Activated T-cell treated with anti-CD3 and anti-CD28 coated beads, Interleukin-2, amount 50 U/mL, for 72 hours (primary cell): ENCODE data around the gene CACTIN. TPM values are rescaled to one million over a fixed set of nuclear protein-coding genes. Genes with fewer than 3 reads are reported as not detected.
A peak's percentile ranks its signal among the peaks of the same experiment; 100 is the strongest.

Experiments used
- ATAC-seq, 2 donors: fragments of 150-1000 bp; cut with Tn5 transposase; replicated peaks in 1 of 2; 2 replicates each; pipeline ENCODE4 v1.10.0; 2021; ENCODE audit warnings: moderate library complexity in 2 of 2, mild to moderate bottlenecking in 1 of 2
- DNase-seq, 2 donors: peaks; one replicate each; pipeline ENCODE4 v3.0.0; 2021 to 2022; ENCODE audit warnings: mixed read lengths in 1 of 2
- H3K27ac Mint-ChIP-seq: one replicate; pipeline ENCODE4 v1.8.0; 2022; ENCODE audit warnings: mild to moderate bottlenecking, moderate library complexity, mixed read lengths
- H3K27me3 Mint-ChIP-seq: one replicate; pipeline ENCODE4 v1.8.0; 2022; ENCODE audit warnings: low read depth, mixed read lengths
- H3K36me3 Mint-ChIP-seq, 2 donors: one replicate each; pipeline ENCODE4 v1.8.0; 2022; ENCODE audit warnings: mixed read lengths in 2 of 2, mild to moderate bottlenecking in 1 of 2; ENCODE audit not compliant: insufficient read depth in 2 of 2
- H3K4me1 Mint-ChIP-seq: one replicate; pipeline ENCODE4 v1.8.0; 2022; ENCODE audit warnings: low read depth, mixed read lengths
- H3K4me3 Mint-ChIP-seq, 2 donors: one replicate each; pipeline ENCODE4 v1.8.0; 2022; ENCODE audit warnings: mild to moderate bottlenecking in 2 of 2, mixed read lengths in 2 of 2, moderate library complexity in 2 of 2
- H3K9me3 Mint-ChIP-seq, 2 donors: one replicate each; pipeline ENCODE4 v1.8.0; 2022; ENCODE audit warnings: mixed read lengths in 2 of 2
- total RNA-seq, 2 donors: library from RNA; stranded (reverse); gene quantifications; one replicate each; pipeline ENCODE4 v1.2.3, GENCODE V29; 2022

The CACTIN gene
- total RNA-seq: 10 to 100 TPM; 24.4 to 31.2 TPM

DNA sequence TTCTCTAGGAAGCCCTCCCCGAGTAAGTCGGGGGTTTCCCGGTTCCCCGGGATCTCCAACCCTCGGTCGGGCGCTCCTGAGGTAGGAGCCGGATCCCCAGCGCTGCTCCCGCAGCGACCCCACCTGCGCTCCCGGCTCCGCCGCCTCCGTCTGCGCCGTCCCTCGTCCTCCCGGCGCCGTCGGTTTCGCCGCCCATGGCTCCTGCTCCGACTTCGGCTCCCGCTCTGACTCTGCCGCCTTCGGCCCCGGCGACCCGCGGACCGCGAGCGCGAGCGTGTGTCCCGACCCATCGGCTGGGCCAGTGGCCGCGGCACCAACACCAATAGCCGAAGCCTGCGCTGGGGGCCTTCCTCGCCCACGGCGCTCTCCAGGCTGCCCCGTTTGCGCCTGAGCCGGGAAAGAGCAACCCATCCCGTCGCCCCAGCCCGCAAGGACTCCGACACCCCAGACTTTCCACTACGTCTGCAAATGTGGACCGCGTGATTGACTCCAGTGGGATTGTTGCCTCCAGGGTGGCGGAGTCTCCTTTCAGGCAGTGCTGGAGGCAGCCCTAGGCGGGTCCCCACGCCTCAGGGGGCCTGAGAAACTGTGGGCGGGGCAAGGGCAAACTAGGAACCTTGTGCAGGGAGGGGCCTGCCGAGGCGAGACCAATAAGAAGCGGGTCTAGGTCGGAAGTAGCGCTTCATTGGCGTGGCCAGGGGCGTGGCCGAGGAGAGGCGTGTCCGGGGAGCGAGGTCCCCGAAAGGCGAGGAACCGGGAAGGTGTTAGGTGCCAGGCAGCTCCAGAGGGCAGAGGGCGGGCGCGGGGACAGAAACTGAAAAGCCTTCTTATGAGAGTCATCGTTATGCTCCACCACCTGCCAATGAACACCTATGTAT is at the start of gene CACTIN:
TSS of gene CACTIN (minus strand) at position 318 of the 878 bp plus-strand sequence. CDS start at position 290, 28 bp downstream.
- DNase-seq (peak; percentile 99 to 100), ATAC-seq (peak; percentile 95)
- no peaks in the 10 kb centered on the region for H3K27me3 Mint-ChIP-seq
- peaks cover 2 to 5% of the 10 kb centered on the region in 2 donors for H3K36me3 Mint-ChIP-seq
- H3K4me1 Mint-ChIP-seq: peaks cover 35% of the 10 kb centered on the region
- H3K4me3 Mint-ChIP-seq: peak within 1 kb of the TSS; percentile 89 to 99
- no peaks in the 10 kb centered on the region for H3K9me3 Mint-ChIP-seq
- peak within 1 kb of the TSS; percentile 93 for H3K27ac Mint-ChIP-seq

DNA sequence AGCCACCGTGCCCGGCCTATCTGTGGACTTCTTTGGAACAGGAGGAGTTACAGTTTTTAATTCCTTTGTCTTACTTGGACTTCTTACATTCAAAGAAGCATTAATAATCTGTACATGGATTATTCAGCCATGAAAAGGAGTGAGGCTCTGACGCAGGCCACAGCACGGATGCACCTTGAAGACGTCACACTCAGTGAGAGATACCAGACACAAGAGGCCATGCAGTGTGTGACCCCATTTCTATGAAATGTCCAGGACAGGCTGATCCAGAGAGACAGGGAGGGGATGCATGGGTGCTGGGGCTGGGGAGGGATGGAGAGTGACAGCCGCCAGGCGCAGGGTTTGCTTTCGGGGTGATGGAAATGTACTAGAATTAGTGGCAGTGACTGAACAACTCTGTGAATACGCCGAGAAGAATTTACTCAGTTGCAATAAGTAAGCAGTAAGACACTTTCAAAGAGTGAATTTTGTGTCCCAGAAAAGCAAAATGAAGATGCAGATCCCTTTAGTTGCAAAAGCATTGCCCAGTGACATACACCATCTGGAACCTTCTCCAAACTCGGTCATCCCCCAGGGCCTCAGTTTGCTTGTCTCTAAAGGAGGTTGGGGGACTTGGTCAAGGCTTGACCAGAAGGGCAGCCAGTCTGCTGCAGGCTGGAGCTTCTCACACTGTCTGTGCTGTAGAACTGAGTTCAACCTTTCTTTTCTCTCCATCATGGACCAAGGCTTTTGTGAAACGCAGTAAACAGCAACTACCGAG is 48.4 kb upstream of the CACTIN start:
- H3K27ac Mint-ChIP-seq: no peak overlapping the region
- no peak overlapping the region for H3K4me3 Mint-ChIP-seq
- DNase-seq (no peak), ATAC-seq (no peak)
- peaks cover 24% of the 10 kb centered on the region for H3K4me1 Mint-ChIP-seq
- H3K36me3 Mint-ChIP-seq: peaks cover 2 to 3% of the 10 kb centered on the region in 2 donors
- H3K27me3 Mint-ChIP-seq: no peaks in the 10 kb centered on the region
- H3K9me3 Mint-ChIP-seq: no peaks in the 10 kb centered on the region

DNA sequence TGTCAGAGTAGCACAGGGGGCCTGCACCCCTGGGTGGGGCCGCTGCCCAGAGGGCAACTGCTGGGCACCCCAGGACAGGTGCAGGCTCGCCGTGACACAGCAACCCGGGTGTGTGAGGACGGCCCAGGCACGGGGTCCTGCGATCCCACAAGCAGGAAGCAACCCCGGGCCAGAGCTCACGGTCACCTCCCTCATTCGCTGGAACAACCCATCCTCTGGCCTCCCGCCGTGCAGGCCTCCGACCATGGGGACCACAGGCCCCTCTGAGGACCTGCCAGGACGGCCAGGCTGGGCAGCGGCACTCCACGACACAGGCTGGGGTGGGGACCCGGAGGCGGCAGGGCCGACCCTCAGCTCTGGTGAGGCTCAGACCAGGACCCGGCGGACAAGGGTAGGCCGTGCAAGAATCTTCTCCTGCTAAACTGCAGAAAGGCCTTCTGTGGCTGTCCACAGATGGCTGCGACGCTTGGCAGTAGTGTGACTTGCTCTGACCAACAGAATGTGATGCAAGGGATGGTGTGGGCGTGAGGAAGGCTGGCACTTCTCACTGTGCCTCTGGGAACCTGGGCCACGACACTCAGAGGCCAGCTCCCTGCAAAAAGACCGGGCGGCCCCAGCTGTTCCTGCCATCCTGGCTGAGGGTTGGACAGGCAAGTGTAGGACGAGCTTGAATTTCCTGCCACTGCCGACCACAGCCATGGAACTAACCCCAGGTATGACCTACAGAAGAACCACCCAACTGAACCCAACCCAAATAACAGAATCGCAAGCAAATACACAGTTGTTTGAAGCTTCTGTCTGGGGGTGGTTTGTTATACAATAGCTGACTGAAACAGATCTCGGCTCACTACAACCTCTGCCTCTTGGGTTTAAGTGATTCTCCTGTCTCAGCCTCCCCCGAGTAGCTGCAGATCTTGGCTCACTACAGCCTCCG is 47.2 kb upstream of the CACTIN start:
- no peak for DNase-seq
- Mint-ChIP-seq H3K36me3 (peaks cover 2 to 3% of the 10 kb centered on the region in 2 donors), H3K4me3 (no peak overlapping the region), H3K27me3 (no peaks in the 10 kb centered on the region), H3K9me3 (no peaks in the 10 kb centered on the region), H3K4me1 (peaks cover 24% of the 10 kb centered on the region), H3K27ac (no peak overlapping the region)
- ATAC-seq: no peak

DNA sequence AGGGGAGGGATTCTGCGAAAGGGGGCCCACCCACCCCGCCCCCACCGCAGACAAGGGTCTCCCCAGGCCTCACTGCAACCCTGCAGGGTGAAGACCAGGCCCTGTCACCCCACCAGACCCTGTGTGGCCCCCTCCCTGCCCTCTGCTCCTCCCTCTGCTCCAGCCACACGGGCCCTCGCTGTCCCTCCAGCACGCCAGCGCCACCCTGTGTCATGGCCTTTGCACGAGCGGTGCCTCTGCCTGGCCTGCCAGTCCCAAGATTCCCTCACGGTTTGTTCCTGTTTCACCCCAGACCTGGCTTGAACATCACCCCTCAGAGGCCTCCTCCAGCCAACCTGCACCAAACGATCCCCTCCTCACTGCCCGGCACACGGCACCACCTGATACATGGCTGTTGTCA is 46.4 kb upstream of the CACTIN start:
- H3K4me3 Mint-ChIP-seq: no peak overlapping the region
- H3K27ac Mint-ChIP-seq: peak overlapping the region; percentile 33
- H3K36me3 Mint-ChIP-seq: peaks cover 2 to 3% of the 10 kb centered on the region in 2 donors
- no peak for ATAC-seq
- no peaks in the 10 kb centered on the region for H3K9me3 Mint-ChIP-seq
- DNase-seq: no peak
- peaks cover 24% of the 10 kb centered on the region for H3K4me1 Mint-ChIP-seq
- H3K27me3 Mint-ChIP-seq: no peaks in the 10 kb centered on the region

DNA sequence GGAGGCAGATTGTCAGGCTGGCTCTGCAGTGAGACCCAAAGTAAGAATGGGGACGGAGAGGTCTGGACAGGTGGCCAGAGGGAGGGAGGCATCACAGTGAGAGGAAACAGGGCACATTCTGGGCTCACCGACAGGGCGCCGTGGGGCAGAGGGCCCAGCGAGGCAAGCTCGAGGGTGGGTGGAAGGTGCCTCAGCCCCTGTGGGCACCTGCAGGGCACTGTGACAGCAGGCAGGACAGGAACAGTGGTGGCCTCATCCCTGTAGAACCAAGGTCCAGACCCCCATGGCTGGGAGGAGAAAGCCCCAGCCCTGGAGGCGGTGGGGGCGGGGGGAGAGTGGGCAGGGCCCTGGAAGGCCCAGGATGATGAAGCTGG is 46.0 kb upstream of the CACTIN start:
- no peak for DNase-seq
- no peak for ATAC-seq
- Mint-ChIP-seq H3K27me3 (no peaks in the 10 kb centered on the region), H3K9me3 (no peaks in the 10 kb centered on the region), H3K4me3 (peak overlapping the region; percentile 74 to 81), H3K4me1 (peaks cover 24% of the 10 kb centered on the region), H3K27ac (no peak overlapping the region), H3K36me3 (peaks cover 2 to 3% of the 10 kb centered on the region in 2 donors)

DNA sequence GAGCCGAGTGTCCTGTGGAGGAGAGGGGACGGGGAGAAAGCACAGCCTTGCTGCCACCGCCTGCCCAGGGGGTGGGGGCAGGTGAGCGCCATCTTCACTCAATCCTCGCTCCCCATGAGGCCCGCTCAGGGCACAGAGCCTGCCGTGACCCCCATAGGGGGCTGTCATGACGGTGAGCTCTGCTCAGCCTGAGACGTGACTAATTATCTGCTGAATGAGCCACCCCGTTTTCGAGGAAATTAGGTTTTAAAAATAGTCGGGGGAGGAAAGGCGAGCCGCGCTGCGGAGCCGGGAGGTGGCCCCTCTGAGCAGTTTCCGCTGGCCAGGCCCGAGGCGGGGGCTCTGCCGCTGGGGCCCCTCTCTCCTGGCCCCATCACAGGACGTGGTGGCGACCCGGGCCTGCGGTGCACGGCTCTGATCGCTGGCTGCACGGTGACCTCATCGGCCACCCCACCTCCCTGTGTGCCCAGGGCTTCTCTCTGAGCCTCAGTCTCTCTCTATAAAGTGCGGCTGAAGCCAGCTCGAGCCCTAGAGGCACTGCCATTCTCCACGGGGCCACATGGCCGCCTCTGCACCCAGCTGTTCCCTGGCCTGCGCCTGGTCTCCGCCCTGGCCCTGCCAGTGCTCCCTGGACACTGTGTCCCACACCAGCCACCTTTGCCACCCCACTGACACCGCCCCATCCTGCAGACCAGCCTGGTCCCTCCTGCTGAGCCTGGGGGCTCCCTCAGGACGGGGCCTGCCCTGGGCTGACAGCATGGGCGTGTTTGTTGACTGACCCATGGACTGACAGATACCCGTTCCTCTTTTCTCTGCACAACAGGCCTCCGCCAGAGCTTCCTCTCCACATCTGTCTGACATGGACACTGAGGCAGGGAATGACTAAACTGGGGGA is 45.3 kb upstream of the CACTIN start:
- peak; percentile 68 to 72 for ATAC-seq
- peak overlapping the region; percentile 74 to 81 for H3K4me3 Mint-ChIP-seq
- H3K4me1 Mint-ChIP-seq: peaks cover 25% of the 10 kb centered on the region
- no peaks in the 10 kb centered on the region for H3K27me3 Mint-ChIP-seq
- H3K9me3 Mint-ChIP-seq: no peaks in the 10 kb centered on the region
- no peak overlapping the region for H3K27ac Mint-ChIP-seq
- H3K36me3 Mint-ChIP-seq: peaks cover 2 to 3% of the 10 kb centered on the region in 2 donors
- DNase-seq: peak; percentile 49 to 55

DNA sequence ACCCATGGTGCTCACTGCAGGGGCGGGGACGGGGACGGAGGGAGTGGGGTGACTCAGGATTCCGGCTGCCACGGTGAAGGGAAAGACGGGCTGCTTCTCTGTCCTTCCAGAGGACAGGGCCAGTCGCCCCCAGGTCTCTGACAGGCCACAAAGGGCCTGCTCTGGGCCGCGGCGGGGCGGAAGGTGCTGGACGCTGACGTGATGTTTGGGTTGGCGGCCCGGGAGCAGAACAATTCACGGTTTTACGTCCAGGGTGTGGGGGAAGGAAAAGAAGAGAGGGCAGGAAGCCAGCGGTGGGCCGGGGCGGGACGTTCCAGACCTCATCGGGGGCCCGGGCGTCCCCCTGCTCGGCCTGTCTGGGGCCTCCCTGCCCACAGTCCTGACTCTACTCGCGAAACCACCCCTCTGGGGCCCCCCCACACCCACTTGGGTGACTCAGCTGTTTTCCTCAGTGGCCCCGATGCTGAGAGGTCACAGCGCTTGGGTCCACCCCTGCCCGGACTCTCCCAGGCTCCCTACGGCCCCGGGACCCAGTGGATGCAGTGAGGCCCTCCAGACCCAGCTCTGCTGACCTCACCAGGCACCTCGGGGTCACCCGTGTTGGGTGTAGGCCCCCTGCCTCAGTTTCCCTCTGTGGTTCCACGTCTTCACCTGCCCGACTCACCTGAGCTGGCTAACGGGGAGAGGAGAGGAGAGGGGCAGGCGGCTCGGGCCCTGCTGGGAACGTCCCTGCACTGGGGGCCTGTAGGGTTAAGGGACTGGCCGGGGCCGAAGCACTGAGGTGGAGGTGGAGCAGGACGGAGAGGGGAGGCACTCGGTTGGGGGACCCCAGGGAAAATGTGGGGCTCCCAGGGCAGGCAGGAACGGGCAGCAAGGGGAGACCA is 44.4 kb upstream of the CACTIN start:
- Mint-ChIP-seq H3K4me3 (peak overlapping the region; percentile 74 to 81), H3K27me3 (no peaks in the 10 kb centered on the region), H3K27ac (no peak overlapping the region), H3K9me3 (no peaks in the 10 kb centered on the region), H3K4me1 (peaks cover 24% of the 10 kb centered on the region), H3K36me3 (peaks cover 2 to 3% of the 10 kb centered on the region in 2 donors)
- peak; percentile 73 to 78 for ATAC-seq
- DNase-seq: peak; percentile 74 to 76

DNA sequence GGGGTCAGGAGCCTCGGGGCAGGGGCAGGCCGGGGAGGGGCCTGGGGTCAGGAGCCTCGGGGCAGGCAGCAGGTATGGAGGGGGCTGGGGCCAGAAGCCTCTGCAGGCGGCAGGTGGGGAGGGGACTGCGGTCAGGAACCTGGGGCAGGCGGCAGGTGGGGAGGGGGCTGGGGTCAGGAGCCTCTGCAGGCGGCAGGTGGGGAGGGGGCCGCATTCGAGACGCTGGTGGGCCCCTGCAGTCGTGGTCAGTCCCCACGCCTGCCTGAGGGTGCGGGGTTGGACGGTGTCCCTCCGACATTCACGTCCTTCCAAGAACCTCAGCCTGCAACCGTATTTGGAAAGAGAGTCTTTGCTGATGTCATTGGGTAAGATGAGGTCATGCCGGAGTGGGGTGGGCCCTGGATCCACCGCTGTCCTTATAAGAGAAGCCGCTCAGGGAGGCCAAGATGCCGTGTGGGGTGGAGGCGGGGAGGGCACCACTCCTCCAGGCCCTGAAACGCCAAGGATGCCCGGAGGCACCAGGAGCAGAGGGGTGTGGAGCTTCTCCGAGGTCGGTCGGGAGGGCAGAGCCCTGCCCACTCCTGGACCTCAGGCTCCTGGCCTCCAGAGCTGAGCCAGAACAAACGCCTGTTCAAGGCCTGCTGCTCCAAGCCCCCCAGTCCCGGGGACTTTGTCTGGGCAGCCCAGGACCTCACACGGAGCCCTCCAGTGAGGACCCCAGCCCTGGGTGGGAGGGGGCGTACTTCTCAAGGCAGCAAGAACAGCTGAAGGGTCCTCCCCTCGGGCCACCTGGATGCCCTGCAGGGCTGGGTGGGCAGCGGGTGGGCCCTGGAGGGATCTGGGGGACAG is 43.6 kb upstream of the CACTIN start:
- peaks cover 2 to 3% of the 10 kb centered on the region in 2 donors for H3K36me3 Mint-ChIP-seq
- ATAC-seq (no peak), DNase-seq (no peak)
- H3K9me3 Mint-ChIP-seq: no peaks in the 10 kb centered on the region
- H3K27me3 Mint-ChIP-seq: no peaks in the 10 kb centered on the region
- peak overlapping the region in 1 of 2 donors; percentile 81 for H3K4me3 Mint-ChIP-seq
- H3K27ac Mint-ChIP-seq: no peak overlapping the region
- H3K4me1 Mint-ChIP-seq: peaks cover 24% of the 10 kb centered on the region

DNA sequence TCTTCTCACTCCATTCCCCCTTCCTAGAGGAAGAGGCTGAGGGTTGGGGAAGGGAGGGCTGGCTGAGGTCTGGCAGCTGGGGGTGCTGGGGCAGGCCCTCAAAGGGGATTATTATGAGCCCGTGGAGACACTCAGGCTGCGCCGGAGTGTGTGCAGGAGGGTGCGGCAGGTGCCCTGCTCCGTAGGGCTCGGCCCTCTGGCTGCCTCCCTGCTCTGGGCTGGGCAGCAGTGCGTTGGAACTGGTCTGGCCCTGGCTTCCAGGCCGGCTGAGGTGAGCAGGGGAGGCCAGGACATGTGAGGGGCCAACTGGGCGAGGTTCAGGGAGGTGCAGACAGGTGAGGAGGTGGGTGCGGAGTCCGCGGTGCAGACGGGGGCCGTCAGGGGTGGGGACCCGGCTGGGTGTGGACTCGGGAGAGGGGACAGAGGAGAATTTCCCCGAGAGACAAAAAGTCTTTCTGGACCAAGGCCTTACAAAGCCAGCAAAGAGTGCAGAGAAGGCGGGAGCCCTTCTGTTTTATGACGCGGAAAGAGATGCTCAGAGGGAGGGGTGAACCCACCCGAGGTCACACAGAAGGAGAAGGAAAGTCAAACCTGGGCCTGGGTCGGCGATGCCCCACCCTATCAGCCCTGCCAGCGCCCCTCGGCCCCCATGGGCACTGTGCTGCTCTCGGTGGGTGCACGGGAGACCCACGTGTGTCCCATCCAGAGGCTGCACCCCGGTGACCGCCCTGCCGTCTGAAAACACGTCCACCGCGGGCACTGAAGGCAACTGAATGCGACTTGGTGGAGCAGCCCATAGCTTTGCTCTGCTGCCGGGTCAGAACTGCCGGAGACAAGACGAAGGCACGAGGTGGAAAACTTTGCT is 42.7 kb upstream of the CACTIN start:
- no peak overlapping the region for H3K27ac Mint-ChIP-seq
- no peaks in the 10 kb centered on the region for H3K9me3 Mint-ChIP-seq
- H3K4me1 Mint-ChIP-seq: peaks cover 24% of the 10 kb centered on the region
- no peaks in the 10 kb centered on the region for H3K27me3 Mint-ChIP-seq
- ATAC-seq (no peak), DNase-seq (no peak)
- no peak overlapping the region for H3K4me3 Mint-ChIP-seq
- H3K36me3 Mint-ChIP-seq: peaks cover 0 to 2% of the 10 kb centered on the region in 2 donors
